Fibroblast of skin of right biceps (primary cell): ENCODE results near the gene TMCO4.

ENCODE experiments used
- DNase-seq: peaks from one replicate; pipeline ENCODE4 v3.0.0-alpha.2; 2013

The TMCO4 gene

GRCh38 chr1:19774180-19774785 is 25.4 kb downstream of the TMCO4 start:
- DNase-seq = no peak

- DNase-seq = no peak
Measured at GRCh38 chr1:19773485-19773884, 26.2 kb downstream of the TMCO4 start.

- DNase-seq = no peak
Measured at GRCh38 chr1:19772053-19772452, 27.7 kb downstream of the TMCO4 start.

GRCh38 chr1:19771350-19771749 is 28.4 kb downstream of the TMCO4 start:
- no peak for DNase-seq

- DNase-seq = no peak
Measured at GRCh38 chr1:19770436-19771190, 29.1 kb downstream of the TMCO4 start.

GRCh38 chr1:19769211-19769932 is 30.3 kb downstream of the TMCO4 start:
- no peak for DNase-seq

GRCh38 chr1:19768353-19769210 is 31.1 kb downstream of the TMCO4 start:
- no peak for DNase-seq

- peak; percentile 97 for DNase-seq
Measured at GRCh38 chr1:19765623-19766022, 34.1 kb downstream of the TMCO4 start.

GRCh38 chr1:19764848-19765247 is 34.9 kb downstream of the TMCO4 start:
- peak; percentile 65 for DNase-seq

- DNase-seq = peak; percentile 37
Measured at GRCh38 chr1:19762175-19762779, 37.4 kb downstream of the TMCO4 start.

GRCh38 chr1:19759740-19760089 is 40.0 kb downstream of the TMCO4 start:
- peak; percentile 48 for DNase-seq

GRCh38 chr1:19758227-19758830 is 41.4 kb downstream of the TMCO4 start:
- DNase-seq = peak; percentile 92

GRCh38 chr1:19757641-19758040 is 42.1 kb downstream of the TMCO4 start:
- DNase-seq = peak; percentile 56

- peak; percentile 64 for DNase-seq
Measured at GRCh38 chr1:19756480-19756879, 43.2 kb downstream of the TMCO4 start.

GRCh38 chr1:19754482-19754881 is 45.2 kb downstream of the TMCO4 start:
- no peak for DNase-seq

GRCh38 chr1:19752083-19752696 is 47.5 kb downstream of the TMCO4 start:
- peak; percentile 23 for DNase-seq

GRCh38 chr1:19750882-19751276 is 48.8 kb downstream of the TMCO4 start:
- DNase-seq = no peak

GRCh38 chr1:19750101-19750881 is 49.4 kb downstream of the TMCO4 start:
- DNase-seq = peak; percentile 74

GRCh38 chr1:19749685-19750084 is 50.0 kb downstream of the TMCO4 start:
- DNase-seq = no peak

- no peak for DNase-seq
Measured at GRCh38 chr1:19747761-19748160, 52.0 kb downstream of the TMCO4 start.

GRCh38 chr1:19744886-19745285 is 54.8 kb downstream of the TMCO4 start:
- no peak for DNase-seq
